Mesothelial cell of epicardium (in vitro differentiated cells): ENCODE data around the gene BACE1. TPM values are rescaled to one million over a fixed set of nuclear protein-coding genes. Genes with fewer than 3 reads are reported as not detected.

Source experiments
- DNase-seq, 2 experiments: peaks; one replicate each; pipeline ENCODE4 v3.0.0; 2021; ENCODE audit warnings: low spot score in 2 of 2; ENCODE audit not compliant: unreplicated experiment in 2 of 2
- H3K27ac Mint-ChIP-seq: 2 replicates; pipeline ENCODE4 v1.8.0; 2021; ENCODE audit warnings: mixed read lengths
- H3K27me3 Mint-ChIP-seq: 2 replicates; pipeline ENCODE4 v1.8.0; 2021; ENCODE audit warnings: low read depth, mixed read lengths
- H3K36me3 Mint-ChIP-seq: 2 replicates; pipeline ENCODE4 v1.8.0; 2021; ENCODE audit warnings: mixed read lengths
- H3K4me1 Mint-ChIP-seq: 2 replicates; pipeline ENCODE4 v1.8.0; 2021; ENCODE audit warnings: mixed read lengths
- H3K4me3 Mint-ChIP-seq: 2 replicates; pipeline ENCODE4 v1.8.0; 2021; ENCODE audit warnings: mild to moderate bottlenecking, moderate library complexity, mixed read lengths
- H3K9me3 Mint-ChIP-seq: 2 replicates; pipeline ENCODE4 v1.8.0; 2021; ENCODE audit warnings: mixed read lengths
- total RNA-seq: library from RNA; stranded (reverse); gene quantifications from 3 replicates; pipeline ENCODE4 v1.2.1, GENCODE V29; 2021
- TF ChIP-seq, protein P1 (sequence below): fragments of 200-600 bp; sonication (generic); IDR thresholded peaks from one replicate; pipeline ENCODE4 v1.5.0; 2021; ENCODE audit warnings: antibody characterized with exemption; ENCODE audit not compliant: unreplicated experiment

BACE1 gene
- total RNA-seq, 1 donor from 2014 or later: 38.1 TPM

DNA sequence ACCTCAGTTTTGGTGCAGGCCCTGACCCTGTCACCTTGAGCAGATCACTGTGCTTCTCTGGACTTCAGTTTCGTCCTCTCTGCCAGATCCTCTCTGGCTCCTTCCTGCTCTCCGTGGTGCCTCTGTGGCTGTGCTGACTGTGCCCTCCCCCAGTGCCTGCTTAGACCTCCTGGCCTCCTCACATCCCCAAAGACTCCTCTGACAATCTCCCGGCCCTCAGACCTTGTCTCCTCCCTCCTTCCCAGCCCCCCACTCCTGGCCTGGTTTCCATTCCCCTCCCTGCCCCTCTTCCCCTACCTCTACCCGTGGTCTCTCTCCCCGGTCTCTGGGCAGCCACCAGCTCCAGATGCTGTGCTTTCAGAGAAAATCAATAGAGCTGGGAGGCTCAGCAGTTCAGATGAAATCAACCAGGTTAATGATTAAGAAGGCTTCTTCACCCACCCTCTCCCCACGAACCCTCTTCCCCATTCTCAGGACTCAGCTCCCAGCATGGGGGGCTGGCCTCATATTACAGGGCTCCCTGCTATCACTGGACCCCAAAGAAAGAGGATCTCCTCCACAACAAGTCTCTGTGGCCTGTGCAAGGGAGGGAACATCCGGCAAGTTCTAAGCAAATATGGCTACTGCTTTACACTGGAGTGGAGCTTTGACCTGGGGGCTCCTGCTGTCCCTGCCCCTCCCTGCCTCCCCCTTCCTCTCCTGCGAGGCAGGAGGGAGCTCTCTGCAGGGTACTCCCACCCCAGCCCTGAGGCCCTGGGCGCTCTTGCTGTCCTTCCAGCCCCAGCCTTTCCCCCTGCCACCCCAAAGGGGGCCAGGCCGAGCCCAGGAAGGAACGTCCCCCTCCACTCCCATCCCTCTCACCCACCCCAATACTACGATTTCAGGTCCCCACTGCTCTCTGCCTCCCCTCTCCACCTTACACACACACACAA lies 16.4 kb downstream of the BACE1 start:
- TF ChIP-seq, protein P1, sequence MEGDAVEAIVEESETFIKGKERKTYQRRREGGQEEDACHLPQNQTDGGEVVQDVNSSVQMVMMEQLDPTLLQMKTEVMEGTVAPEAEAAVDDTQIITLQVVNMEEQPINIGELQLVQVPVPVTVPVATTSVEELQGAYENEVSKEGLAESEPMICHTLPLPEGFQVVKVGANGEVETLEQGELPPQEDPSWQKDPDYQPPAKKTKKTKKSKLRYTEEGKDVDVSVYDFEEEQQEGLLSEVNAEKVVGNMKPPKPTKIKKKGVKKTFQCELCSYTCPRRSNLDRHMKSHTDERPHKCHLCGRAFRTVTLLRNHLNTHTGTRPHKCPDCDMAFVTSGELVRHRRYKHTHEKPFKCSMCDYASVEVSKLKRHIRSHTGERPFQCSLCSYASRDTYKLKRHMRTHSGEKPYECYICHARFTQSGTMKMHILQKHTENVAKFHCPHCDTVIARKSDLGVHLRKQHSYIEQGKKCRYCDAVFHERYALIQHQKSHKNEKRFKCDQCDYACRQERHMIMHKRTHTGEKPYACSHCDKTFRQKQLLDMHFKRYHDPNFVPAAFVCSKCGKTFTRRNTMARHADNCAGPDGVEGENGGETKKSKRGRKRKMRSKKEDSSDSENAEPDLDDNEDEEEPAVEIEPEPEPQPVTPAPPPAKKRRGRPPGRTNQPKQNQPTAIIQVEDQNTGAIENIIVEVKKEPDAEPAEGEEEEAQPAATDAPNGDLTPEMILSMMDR: no peak
- Mint-ChIP-seq H3K4me1 (peaks cover 25% of the 10 kb centered on the region), H3K9me3 (no peaks in the 10 kb centered on the region), H3K27me3 (no peaks in the 10 kb centered on the region), H3K36me3 (peaks cover 6% of the 10 kb centered on the region), H3K4me3 (peak overlapping the region; percentile 45), H3K27ac (peak overlapping the region; percentile 96)
- DNase-seq: no peak

DNA sequence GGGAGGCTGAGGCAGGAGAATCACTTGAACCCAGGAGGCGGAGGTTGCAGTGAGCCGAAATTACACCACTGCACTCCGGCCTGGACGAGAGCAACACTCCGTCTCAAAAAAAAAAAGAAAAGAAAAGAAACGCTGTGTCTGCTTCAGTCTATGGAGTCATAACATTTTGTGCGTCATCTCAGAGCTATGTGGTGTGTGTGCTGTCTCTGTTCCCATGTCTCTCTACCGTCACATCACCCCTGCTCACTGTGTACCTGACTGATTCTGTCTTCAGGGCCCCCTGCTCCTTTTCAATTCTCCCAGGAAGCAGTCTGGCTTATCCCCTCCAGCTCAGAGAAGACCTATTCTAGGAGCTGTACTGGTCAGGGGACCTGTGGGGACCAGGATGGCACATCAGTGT lies 17.9 kb downstream of the BACE1 start:
- H3K4me1 Mint-ChIP-seq: peaks cover 25% of the 10 kb centered on the region
- no peak overlapping the region for H3K4me3 Mint-ChIP-seq
- no peaks in the 10 kb centered on the region for H3K27me3 Mint-ChIP-seq
- peak overlapping the region; percentile 43 for H3K27ac Mint-ChIP-seq
- TF ChIP-seq, protein P1: no peak
- DNase-seq: no peak
- peaks cover 12% of the 10 kb centered on the region for H3K36me3 Mint-ChIP-seq
- no peaks in the 10 kb centered on the region for H3K9me3 Mint-ChIP-seq

DNA sequence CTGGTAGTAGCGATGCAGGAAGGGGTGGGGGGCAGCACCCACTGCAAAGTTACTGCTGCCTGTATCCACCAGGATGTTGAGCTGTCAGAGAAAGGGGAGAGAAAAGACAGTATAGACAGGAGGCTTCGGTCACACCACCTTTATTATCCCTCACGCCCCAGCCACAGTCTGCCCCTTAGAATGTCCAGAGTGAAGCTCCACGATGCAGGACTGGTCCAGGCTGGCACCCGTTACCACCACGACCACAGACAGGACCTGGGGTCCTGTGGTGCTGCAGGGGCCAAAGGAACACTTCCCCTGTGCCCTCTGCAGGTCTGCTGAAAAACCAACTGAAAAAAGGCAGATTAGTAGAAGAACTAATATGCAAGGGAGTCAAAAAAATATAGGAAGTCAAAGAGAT lies 19.2 kb downstream of the BACE1 start:
- Mint-ChIP-seq H3K4me1 (peaks cover 25% of the 10 kb centered on the region), H3K4me3 (no peak overlapping the region), H3K27ac (no peak overlapping the region), H3K27me3 (no peaks in the 10 kb centered on the region), H3K36me3 (peaks cover 20% of the 10 kb centered on the region), H3K9me3 (no peaks in the 10 kb centered on the region)
- DNase-seq: no peak
- TF ChIP-seq, protein P1: no peak

DNA sequence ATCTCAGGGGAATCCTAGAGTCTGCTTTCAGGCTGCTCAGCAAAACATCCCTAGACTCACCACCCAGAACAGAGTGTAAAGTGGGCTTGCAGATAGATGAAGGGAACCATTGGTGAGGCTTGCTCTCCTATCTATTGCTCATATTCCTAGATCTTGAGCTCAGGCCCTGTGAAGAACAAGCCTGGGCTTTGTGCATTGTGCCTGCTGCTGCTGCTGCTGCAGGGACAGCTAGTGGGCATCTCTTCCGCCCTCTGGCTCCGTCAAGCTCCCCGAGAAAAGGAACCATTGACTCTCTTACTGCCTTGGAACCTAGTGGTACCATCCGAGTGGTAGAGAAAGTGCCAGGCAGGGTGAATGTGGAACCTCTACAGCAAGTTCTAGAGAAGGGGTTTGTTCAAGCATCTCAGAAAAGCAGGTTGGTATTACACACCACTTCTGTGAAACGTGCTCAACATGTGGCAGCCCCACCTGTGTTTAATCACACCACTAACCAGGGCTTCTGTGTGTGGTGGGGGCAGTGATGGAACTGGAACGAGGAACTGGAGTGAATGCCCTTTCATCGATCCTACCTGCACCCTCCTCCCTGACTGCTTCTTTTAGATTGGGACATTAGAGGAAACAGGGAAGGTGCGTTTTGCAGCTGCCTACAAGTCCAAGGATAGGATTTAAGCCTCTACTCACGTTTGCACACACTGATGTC lies 20.5 kb downstream of the BACE1 start:
- H3K27ac Mint-ChIP-seq: no peak overlapping the region
- H3K4me1 Mint-ChIP-seq: peaks cover 16% of the 10 kb centered on the region
- H3K27me3 Mint-ChIP-seq: no peaks in the 10 kb centered on the region
- TF ChIP-seq, protein P1: no peak
- DNase-seq: no peak
- H3K4me3 Mint-ChIP-seq: no peak overlapping the region
- H3K9me3 Mint-ChIP-seq: no peaks in the 10 kb centered on the region
- H3K36me3 Mint-ChIP-seq: peaks cover 30% of the 10 kb centered on the region

DNA sequence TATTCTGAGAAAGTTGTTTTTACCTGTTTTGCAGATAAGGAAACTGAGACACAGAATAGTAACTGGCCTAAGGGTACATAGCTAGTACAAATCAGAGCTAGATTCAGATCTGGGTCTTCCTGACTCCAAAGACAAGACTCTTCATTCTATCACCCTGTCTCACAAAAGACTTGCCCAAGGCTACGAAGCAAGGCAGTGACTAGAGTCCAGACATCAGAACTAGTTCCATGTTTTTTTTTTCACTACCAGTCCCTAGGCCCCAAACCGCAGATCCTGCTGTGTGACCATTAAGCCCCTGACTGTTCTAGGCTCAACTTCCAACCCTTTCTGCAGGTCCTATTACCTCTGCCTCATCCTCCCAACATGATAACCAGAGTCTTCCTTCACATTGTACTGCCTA lies 23.4 kb downstream of the BACE1 start:
- Mint-ChIP-seq H3K27ac (no peak overlapping the region), H3K4me3 (no peak overlapping the region), H3K36me3 (peaks cover 47% of the 10 kb centered on the region), H3K4me1 (no peaks in the 10 kb centered on the region), H3K27me3 (no peaks in the 10 kb centered on the region), H3K9me3 (no peaks in the 10 kb centered on the region)
- TF ChIP-seq, protein P1: no peak
- DNase-seq: no peak
